ENCODE measurements around the gene PRR19. TPM values are rescaled to one million over a fixed set of nuclear protein-coding genes. Genes with fewer than 3 reads are reported as not detected.
"Not testable (repeated sequence)": the region's sequence is repeated elsewhere in the genome, so short reads cannot be mapped to it uniquely, and the experiment has no call there.

PRR19 gene
- total and polyA plus RNA-seq, 7 donors = 0.17 to 0.73 (median 0.51) TPM; not detected in 2

- Histone ChIP-seq H3K9me3 (no peaks in the 10 kb centered on the region), H3K27ac (no peak overlapping the region), H3K4me1 (no peaks in the 10 kb centered on the region), H3K36me3 (ENCODE audit: insufficient read depth in 1 of 2, low read depth in 1 of 2) (no peaks in the 10 kb centered on the region), H3K4me3 (no peak overlapping the region), H3K27me3 (ENCODE audit: insufficient read depth in 3 of 3, low read length in 2 of 3) (no peaks in the 10 kb centered on the region)
- ATAC-seq (no peak), DNase-seq (no peak)
- intact Hi-C loops (cut with DNase I) = no loop called here
- 95 to 100% (median 96%) methylated on average over 3 of the region's 3 CpGs for WGBS, 3 donors
- TF ChIP-seq CTCF (IDR thresholded peaks at IDR 0.05) = no peak
Measured at GRCh38 chr19:42261763-42262162, 40.2 kb upstream of the PRR19 start.

- H3K4me3 ChIP-seq; H3K27ac ChIP-seq; DNase-seq; ATAC-seq; H3K36me3 ChIP-seq (ENCODE audit: insufficient read depth in 1 of 2, low read depth in 1 of 2); H3K27me3 ChIP-seq (ENCODE audit: insufficient read depth in 3 of 3, low read length in 2 of 3); intact Hi-C loops (cut with DNase I); H3K9me3 ChIP-seq: not testable (repeated sequence)
- H3K4me1 ChIP-seq = peaks cover 17% of the 10 kb centered on the region
- WGBS, 3 donors = 82 to 91% (median 89%) methylated on average over 4 of the region's 4 CpGs
Measured at GRCh38 chr19:42266105-42266504, 35.8 kb upstream of the PRR19 start.

- not testable (repeated sequence) for H3K9me3 ChIP-seq, DNase-seq
- whole genome bisulfite sequencing, 3 donors = 93 to 94% (median 94%) methylated on average over 23 to 25 of the region's 25 CpGs
Measured at GRCh38 chr19:42266928-42267603, 34.9 kb upstream of the PRR19 start.

GRCh38 chr19:42267644-42268141 lies 34.2 kb upstream of the PRR19 start:
- TF ChIP-seq CTCF (IDR thresholded peaks at IDR 0.05) = no peak
- Histone ChIP-seq H3K27ac (peak overlapping the region; percentile 100), H3K4me1 (peaks cover 29% of the 10 kb centered on the region), H3K27me3 (ENCODE audit: insufficient read depth in 3 of 3, low read length in 2 of 3) (no peaks in the 10 kb centered on the region), H3K4me3 (peak overlapping the region; percentile 88), H3K36me3 (ENCODE audit: insufficient read depth in 1 of 2, low read depth in 1 of 2) (peaks cover 4 to 10% of the 10 kb centered on the region in 2 donors), H3K9me3 (no peaks in the 10 kb centered on the region)
- intact Hi-C loops (cut with DNase I) = no loop called here
- WGBS, 3 donors = 2 to 5% (median 4%) methylated on average over 13 of the region's 13 CpGs
- DNase-seq (no peak), ATAC-seq (no peak)

More at GRCh38 chr19:42266928-42267603, 34.9 kb upstream of the PRR19 start:
- H3K27me3 ChIP-seq (ENCODE audit: insufficient read depth in 3 of 3, low read length in 2 of 3); H3K4me3 ChIP-seq; ATAC-seq; H3K36me3 ChIP-seq (ENCODE audit: insufficient read depth in 1 of 2, low read depth in 1 of 2); intact Hi-C loops (cut with DNase I): not testable (repeated sequence)
- H3K4me1 ChIP-seq = peaks cover 27% of the 10 kb centered on the region
- H3K27ac ChIP-seq = peak overlapping the region; percentile 100

- Histone ChIP-seq H3K27ac (peak overlapping the region; percentile 100), H3K36me3 (ENCODE audit: insufficient read depth in 1 of 2, low read depth in 1 of 2) (peaks cover 4 to 16% of the 10 kb centered on the region in 2 donors), H3K4me1 (peaks cover 29% of the 10 kb centered on the region), H3K9me3 (no peaks in the 10 kb centered on the region), H3K27me3 (ENCODE audit: insufficient read depth in 3 of 3, low read length in 2 of 3) (no peaks in the 10 kb centered on the region), H3K4me3 (peak overlapping the region; percentile 88)
- TF ChIP-seq CTCF (IDR thresholded peaks at IDR 0.05) = no peak
- ATAC-seq (peak; percentile 81 to 85 (median 84)), DNase-seq (peak; percentile 98)
- 0 to 1% (median 0%) methylated on average over 43 to 46 of the region's 46 CpGs for WGBS, 3 donors
- intact Hi-C loops (cut with DNase I) = no loop called here
Measured at GRCh38 chr19:42268142-42268703, 33.7 kb upstream of the PRR19 start.
